DMS79 treated with DMSO at 0.1 percent for 48 hours (cell line): ENCODE measurements around the gene C14orf132.
"Not testable (repeated sequence)": the region's sequence is repeated elsewhere in the genome, so short reads cannot be mapped to it uniquely, and the experiment has no call there.

Experiments
- DNase-seq: peaks from one replicate; lab custom pipeline; 2025; lab: John Stamatoyannopoulos, UW

The C14orf132 gene

GRCh38 chr14:96038920-96039632 is at the start of gene C14orf132:
C14orf132 (plus strand) TSS chr14:96039362; CDS start chr14:96039501, 139 bp downstream.
- DNase-seq: peak; percentile 68

GRCh38 chr14:95993768-95994592 is 45.2 kb upstream of the C14orf132 start:
- peak; percentile 77 for DNase-seq

GRCh38 chr14:95994593-95994928 is 44.6 kb upstream of the C14orf132 start:
- no peak for DNase-seq

- DNase-seq: peak; percentile 59
These were observed 40.5 kb upstream of the C14orf132 start for GRCh38 chr14:95998656-95999055.

GRCh38 chr14:96001866-96002497 is 37.2 kb upstream of the C14orf132 start:
- peak; percentile 56 for DNase-seq

GRCh38 chr14:96002498-96002884 is 36.7 kb upstream of the C14orf132 start:
- DNase-seq: no peak

- no peak for DNase-seq
These were observed 28.0 kb upstream of the C14orf132 start for GRCh38 chr14:96011131-96011530.

GRCh38 chr14:96011607-96012006 is 27.6 kb upstream of the C14orf132 start:
- no peak for DNase-seq

- not testable (repeated sequence) for DNase-seq
These were observed 26.4 kb upstream of the C14orf132 start for GRCh38 chr14:96012757-96013156.

GRCh38 chr14:96014176-96014575 is 25.0 kb upstream of the C14orf132 start:
- DNase-seq: no peak

GRCh38 chr14:96016501-96017160 is 22.5 kb upstream of the C14orf132 start:
- peak; percentile 93 for DNase-seq

- no peak for DNase-seq
These were observed 21.3 kb upstream of the C14orf132 start for GRCh38 chr14:96017882-96018281.

- DNase-seq: no peak
These were observed 11.5 kb upstream of the C14orf132 start for GRCh38 chr14:96027431-96028355.

GRCh38 chr14:96029089-96029645 is 10.0 kb upstream of the C14orf132 start:
- no peak for DNase-seq

GRCh38 chr14:96030108-96030760 is 8.9 kb upstream of the C14orf132 start:
- DNase-seq: no peak

GRCh38 chr14:96031691-96032090 is 7.5 kb upstream of the C14orf132 start:
- no peak for DNase-seq

- no peak for DNase-seq
These were observed 3.7 kb upstream of the C14orf132 start for GRCh38 chr14:96035456-96035855.

GRCh38 chr14:96037891-96038557 is 1.1 kb upstream of the C14orf132 start:
- DNase-seq: no peak

GRCh38 chr14:96038558-96038919 is 623 bp upstream of the C14orf132 start:
- peak; percentile 88 for DNase-seq
